Hematopoietic multipotent progenitor cell treated with erythropoietin and hydrocortisone succinate and interleukin-3 and kit ligand, for 4 days (in vitro differentiated cells): ENCODE measurements around the gene HIF1AN.
"Not testable (repeated sequence)": the region's sequence is repeated elsewhere in the genome, so short reads cannot be mapped to it uniquely, and the experiment has no call there.

ENCODE experiments used
- DNase-seq: peaks from one replicate; pipeline ENCODE4 v3.0.0-alpha.2; 2015

The HIF1AN gene

DNA sequence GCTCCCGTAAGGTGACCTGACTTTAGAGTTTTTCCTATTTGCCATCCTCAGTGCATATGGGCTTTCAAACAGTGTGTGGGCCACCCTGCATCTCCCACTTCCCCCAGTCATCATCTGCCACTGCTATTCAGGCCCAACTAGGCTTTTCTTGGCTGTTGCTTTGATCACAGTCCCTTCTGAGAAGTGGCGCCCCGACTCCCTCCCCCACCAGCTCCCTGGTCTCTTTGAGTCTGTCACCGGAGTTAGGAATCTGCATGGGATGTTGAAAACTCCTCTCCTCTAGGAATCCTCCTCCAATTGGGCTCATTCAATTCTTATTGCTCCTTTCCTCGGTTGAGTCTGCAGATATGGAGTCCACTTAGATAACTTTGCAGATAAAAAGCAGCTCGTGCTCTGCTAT is 32.1 kb downstream of the HIF1AN start:
- DNase-seq, result no peak

DNA sequence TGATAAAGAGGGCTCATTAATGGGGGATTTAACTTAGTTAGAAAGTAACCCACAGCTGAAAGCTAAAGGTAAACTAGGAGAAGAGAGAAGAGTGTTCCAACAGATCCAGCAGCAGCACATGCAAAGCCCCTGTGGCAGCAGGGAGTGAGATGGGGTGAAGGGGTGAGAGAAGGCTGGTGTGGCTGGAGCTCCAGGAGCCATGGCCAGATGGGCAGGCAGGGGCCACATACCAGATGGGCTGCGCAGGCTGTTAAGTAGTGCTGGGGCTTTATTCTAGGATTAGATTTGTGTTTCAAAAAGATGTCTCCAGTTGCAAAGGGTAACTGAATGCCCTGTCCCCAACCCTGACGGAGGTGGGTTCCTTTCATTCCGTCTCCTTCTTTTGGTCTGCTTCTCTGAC is 33.2 kb downstream of the HIF1AN start:
- DNase-seq, result no peak

DNA sequence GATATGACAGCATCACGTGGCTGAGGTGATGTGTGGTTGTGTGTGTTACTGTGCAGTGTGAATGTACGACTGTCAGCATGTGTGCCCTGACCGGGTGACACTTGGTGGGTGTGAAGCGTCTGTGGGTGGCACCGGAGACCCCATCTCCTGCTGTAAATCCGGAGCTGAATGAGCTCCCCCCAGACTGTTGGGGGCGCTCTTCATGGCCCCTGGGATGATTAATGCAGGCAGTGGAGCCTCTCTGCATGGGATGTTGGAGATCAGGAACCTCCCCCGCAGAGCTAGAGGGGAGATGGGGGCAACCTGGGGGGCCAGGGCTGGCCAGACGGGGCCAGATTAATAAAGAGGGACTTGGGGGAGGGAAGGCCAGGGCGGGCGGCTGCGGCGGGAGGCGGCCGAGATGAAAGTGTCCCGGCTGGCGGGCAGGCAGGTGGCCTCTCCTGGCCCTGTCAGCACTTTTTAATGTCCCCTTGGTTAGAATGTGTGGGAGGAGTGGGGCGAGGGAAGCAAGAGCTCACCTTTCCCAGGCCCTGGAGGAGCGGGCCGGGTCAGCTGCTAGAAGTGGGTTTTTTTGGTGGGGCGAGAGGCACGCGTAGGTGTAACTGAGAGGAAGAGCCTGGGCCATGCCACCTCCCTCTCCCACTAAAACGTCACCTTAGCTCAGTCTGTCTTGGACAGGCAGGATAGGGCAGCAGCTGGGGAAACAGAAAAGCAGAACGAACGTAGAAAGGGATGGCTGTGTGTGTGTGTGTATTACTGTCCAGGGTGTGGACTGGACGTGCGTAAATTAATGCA is 34.1 kb downstream of the HIF1AN start:
- no peak for DNase-seq

GRCh38 chr10:100570506-100570905 is 34.8 kb downstream of the HIF1AN start:
- DNase-seq, result no peak

DNA sequence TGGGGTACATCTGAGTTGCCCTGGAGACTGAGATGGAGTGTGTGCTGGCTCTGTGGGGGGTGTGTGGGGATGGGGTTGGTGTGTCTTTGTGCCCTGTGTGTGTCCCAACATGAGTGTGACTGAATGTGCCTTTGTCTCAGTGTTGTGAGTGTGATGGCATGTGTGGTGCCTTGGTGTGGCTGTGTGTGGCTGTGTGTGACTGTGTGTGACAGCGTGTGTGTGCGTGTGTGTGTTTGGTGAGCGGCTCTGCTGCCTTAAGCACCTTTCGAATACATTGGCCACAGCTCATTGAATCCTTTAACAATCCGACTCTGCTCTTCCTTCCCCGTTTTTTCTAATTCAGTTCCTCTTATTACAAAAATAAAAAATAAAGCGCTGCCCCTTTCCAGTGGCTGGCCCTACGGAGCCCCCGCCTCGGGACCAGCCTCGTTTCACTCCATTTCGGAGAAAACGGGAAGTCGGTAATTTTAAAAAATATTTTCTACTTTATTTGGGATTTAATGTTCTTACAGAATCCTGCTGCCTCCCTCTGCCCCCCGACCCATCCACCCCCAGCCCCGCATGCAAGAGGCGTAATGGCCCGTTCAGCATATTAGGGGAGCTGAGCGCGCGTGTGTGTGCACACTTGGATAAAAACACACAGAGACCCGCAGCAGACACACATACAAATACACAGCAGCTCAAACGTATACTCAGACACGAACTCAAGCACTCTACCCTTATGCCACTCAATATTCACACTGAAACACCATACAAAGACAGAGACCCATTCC is 35.5 kb downstream of the HIF1AN start:
- no peak for DNase-seq

GRCh38 chr10:100575146-100575545 is 39.4 kb downstream of the HIF1AN start:
- not testable (repeated sequence) for DNase-seq

DNA sequence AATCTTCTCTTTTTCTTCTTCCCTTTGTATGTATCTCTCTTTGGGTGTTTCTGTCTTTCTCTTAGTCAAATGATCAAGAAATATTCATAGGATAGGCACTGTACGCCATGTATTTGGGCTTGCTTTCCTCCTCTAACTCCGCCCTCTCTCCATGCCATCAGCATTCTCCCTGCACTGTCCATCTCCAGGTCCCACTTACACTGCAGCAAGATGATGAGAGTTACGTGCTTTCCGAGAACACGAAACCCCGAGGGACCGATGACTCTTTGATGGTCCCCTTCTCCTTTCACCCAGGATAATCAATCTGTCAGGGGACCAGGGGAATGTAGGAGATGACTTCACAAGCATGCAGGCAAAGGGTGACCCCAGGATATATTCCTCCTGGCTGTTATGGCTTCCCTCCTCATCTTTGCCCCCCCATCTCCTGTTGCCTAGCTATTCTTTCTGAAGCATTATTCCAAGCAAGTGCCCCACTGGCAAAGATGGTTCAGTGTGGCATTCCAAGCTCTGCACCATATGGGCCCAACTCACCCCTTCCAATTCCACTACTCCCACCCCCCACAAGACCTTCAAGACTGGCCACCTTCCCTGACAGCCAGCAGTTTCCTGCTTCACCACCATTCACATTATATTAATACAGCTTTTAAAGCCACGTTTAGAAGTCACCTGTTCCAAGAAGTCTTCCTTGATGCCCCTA is 40.0 kb downstream of the HIF1AN start:
- DNase-seq, result no peak

DNA sequence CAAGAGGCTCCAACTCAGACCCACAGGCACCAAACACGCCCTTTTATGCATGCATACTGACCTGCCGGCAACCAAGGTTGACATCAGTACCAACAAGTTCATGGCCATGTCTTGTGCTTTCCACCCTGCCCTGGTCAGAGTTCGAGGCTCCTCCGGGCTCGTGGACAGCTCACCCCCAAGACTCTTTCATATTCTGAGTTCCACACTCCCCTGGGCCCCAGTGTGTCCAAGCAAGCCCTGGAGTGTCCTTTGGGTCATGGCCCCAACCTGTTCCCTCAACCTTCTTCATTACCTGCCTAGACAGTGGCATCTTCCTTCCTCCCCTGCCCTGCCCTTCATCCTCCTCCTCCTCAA is 40.5 kb downstream of the HIF1AN start:
- no peak for DNase-seq

GRCh38 chr10:100579261-100580090 is 43.7 kb downstream of the HIF1AN start:
- no peak for DNase-seq

DNA sequence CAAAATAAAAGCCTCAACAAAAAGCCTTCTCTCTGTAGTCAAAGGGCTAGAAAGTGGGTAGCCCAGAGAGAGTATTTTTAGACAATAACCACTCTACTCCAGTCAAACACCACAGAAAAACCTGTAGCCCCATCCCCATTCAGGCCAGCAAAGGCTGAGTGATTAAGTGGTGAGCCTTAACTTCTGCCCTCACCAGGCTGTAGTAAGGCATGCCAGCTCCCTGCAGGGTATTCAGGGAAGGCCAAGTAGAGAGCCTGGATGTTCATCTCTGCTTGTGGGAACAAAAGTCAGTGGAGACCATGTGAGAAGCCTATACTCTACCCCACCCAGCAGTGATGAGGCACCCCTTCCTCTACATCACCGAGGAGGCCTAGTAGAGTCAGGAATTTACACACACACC is 51.2 kb downstream of the HIF1AN start:
- no peak for DNase-seq

DNA sequence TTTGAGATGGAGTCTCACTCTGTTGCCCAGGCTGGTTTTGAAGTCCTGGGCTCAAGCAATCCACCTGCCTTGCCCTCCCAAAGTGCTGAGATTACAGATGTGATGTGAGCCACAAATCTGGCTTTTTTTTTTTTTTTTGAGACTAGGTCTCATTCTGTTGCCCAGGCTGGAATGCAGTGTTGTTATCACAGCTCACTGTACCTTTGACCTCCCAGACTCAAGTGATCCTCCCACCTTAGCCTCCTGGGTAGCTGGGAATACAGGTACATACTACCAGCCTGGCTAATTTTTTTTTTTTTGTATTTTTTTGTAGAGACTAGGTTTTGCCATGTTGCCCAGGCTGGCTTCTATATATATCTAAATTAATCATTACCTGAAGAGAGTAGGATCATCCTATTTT is 62.4 kb downstream of the HIF1AN start:
- DNase-seq, result no peak

GRCh38 chr10:100600218-100600617 is 64.5 kb downstream of the HIF1AN start:
- DNase-seq, result no peak

GRCh38 chr10:100607439-100607838 is 71.7 kb downstream of the HIF1AN start:
- DNase-seq, result no peak
